Activated CD8-positive, alpha-beta memory T cell treated with anti-CD3 and anti-CD28 coated beads for 48 hours (primary cell): ENCODE results near the gene PGF.
A peak's percentile ranks its signal among the peaks of the same experiment; 100 is the strongest.

Experiments used
- DNase-seq, 3 experiments: peaks; one replicate each; pipeline ENCODE4 v3.0.0-alpha.2; 2020; ENCODE audit warnings: low read depth in 2 of 3, low spot score in 2 of 3

PGF gene

DNA sequence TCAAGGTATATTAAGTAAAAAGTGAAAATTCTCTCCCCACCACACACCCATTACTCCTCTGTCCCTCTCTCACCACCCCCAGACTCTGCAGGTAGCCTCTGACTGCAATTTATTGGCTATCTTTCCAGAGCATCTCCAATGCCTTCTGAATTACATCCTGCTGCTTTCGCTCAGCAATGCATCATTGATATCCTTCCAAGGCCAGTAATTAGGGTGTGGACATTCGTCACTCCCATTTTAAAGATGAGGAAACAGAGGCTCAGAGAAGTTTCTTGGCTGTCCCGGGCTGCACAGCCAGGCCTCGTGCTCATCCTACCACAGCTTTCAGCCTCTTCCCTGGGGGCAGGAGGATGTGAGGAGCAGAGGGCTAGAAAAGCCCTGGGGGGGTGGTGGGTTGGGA, 23.6 kb upstream of the PGF start:
- no peak for DNase-seq

DNA sequence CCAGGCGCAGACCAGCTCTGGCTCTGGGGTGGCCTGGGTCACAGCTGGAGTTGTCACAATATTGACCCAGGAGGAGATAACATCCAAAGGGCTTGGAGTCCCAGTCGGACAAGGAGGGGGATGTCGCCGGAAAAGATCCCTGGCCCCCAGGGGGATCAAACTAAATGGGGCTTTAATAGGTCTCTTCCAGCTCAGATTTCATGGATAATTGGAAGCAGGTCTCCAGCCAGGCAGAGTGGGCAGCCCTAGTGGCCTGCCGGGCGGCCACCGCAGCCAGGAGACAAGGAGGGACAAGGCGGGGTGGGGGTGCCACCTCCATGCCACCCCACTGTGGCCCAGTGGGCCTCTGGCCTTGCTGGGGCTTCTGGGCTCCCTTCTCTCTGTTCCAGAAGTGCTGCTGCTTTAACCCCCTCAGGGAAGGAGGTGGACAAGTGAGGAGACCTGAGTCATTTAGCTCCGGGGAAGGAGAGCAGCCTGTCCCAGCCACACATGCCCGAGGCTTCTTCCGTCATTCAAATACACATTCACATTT, 23.1 kb upstream of the PGF start:
- DNase-seq = no peak

DNA sequence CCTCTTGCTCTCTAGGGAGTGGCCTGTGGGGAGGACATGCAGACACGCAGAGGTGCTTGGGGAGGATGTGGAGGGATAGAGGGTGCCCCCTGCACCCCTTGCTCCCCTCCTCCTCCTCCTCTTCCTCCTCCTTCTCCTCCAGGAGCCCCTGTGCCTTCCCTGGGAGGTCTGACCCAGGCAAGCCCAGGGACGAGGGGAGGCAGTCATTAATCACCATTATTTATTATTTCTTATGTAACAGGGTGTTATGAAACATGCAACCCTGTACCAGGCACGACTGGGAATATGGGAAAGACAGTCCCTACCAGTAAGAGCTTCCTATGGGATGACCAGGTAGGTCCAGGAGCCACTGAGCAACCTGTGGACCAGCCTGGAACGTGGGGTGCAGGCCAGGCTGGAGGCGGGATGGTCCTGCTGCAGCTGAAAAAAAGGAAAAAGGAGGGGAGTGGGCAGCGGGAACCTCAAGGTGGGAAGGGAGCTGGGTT, 22.5 kb upstream of the PGF start:
- no peak for DNase-seq

DNA sequence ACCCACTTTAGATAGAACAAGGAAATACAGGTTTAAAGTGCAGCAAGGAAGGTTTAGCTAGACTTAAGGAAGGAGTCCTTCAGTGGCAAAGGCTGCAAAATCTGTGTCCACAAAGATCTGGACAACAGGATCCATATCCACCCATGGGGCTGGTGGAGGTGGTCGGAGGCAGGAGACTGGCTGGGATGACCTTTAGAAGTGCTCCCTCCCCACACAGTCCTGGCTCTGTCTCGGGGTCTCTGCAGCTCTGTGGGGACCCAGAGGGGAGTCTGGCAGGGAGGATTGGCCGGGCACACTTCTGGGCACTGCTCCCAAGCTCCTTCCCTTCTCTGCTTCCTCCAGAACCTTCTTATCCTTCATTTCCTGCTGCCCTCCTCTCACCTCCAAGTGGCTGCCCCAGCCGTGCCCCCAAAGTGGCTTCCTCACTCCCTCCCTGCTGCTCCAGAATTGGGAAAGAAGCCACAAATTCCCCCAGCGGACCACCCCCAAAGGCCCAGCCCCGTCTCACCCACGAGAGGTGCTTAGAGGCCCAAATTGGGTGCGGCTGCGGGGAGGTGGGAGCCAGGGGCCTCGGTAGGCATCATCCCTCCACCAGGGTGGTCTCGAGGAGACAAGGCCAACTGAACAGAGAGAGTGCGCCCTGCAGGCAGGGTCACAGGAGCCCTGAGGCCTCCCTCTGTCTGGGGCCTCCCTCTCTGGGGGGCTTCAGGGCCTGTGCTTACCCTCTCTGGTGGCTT, 21.9 kb upstream of the PGF start:
- no peak for DNase-seq

- DNase-seq = no peak
Measured at GRCh38 chr14:74976264-74977113, 21.1 kb upstream of the PGF start.

GRCh38 chr14:74975059-74975810, 19.8 kb upstream of the PGF start:
- DNase-seq = no peak

DNA sequence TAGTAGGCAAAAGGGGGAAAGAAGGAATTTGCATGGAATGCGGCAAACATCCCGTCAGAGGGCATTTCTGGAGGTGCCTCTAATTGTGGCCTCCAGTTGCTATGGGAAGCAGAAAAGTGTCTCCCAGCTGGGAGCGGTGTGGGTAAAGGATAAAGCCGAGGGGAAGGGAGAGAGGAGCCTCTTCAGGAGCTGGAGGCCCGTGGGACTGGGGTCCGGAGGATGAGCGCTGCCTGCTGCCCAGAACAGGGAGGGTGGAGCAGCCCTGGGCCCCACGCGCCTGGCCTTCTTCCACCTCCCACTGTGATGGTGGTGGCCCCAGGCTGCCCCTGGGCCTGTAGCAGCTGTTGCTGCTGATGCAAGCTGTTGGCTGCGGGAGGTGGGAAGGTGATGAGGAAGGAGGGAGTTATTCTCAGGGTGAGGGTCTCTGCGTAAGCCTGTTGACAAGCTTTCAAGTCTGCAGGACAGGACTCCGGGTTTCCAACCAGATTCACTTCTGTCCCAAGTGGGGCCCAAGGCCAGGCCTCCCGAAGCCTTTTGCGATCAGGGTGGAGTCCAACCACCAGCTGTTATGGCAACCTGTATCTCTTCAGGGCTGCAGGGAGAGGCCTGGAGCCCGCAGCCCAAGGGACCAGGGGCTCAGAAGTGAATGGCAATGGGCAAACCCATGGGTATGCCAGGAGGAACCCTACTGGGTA, 19.1 kb upstream of the PGF start:
- no peak for DNase-seq

GRCh38 chr14:74973905-74974363, 18.5 kb upstream of the PGF start:
- no peak for DNase-seq

DNA sequence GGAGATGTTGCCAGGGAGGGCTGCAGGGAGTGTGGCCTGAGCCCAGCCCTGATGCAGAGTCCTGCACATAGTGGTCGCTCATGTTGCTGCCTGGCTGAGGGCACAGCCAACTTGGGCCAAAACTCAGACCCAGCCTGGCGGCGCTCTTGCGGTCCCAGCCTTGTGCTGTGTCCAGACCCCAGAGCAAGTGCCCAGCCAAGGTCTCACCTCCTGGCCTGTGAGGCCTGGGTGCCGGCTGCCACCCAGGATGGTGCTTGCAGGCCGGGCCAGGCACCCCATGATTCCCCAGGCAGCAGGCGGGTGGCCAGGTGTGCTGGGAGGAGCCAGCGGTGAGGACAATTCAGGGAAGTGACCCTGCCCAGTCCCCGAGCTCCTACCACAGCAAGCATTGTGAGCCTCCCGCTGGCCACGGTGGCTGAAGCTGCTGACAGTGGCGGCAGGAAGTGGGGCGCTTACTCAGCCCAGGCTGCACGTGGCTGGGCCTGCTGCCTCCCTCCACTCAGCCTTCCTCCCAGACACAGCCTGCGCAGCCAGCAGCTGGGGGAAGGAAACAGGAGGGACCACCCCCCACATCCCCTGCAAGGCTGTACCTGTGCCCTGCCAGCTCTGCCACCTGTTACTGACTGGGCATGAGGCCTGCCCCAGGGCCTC, 17.7 kb upstream of the PGF start:
- DNase-seq = peak in 2 of 3 experiments; percentile 6 to 20

DNA sequence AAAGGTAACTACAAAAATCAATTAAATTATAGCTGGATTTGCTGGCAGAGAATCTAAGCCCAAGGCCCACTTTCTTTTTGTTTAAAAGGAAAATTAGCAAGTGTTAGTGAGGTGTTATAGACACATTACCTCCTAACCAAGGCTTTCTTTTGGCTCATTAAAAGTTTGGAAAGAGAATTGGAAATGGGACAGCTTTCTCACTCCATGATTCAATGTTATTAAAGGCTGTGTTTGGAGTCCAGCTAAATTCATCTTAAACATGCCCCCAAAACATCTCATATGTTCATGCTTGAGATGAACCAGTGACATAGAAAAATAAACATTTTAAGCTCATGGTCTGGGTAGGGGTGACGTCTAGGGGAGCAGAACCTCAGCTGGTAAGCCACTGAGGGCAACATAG, 13.4 kb upstream of the PGF start:
- no peak for DNase-seq

- no peak for DNase-seq
Measured at GRCh38 chr14:74965486-74966153, 10.2 kb upstream of the PGF start.

DNA sequence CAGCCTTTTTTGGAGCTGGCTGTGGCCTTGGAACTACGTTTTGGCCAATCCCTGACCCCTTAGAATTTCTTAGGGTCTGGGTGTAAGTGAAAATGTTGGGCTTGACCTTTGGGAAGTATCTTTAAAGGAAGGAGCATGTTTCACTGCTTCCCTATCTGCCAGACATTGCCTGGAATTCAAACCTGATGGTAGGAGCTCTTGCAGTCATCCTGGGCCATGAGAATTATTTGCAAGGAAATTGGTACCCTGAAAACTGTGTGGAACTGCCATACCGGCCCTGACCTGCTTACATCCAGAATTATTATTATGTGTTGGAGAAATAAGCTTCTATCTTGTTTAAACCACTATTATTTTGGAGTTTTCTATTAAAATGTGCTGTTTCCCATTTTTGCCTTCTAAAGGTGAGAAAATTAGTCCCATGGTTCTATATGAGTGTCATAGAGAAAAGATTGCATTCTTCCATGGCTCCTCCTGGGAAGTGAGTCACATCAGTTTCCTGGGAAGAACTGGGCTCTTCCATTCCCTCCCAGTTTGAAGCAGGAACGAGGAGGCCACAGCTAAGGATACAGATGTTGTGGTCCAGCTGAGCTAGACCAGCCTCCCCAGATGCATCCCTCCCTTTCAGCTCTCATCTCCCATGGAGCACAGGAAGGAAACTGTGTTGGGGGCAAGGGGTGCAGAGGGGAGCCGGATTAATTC, 9.5 kb upstream of the PGF start:
- DNase-seq = no peak

DNA sequence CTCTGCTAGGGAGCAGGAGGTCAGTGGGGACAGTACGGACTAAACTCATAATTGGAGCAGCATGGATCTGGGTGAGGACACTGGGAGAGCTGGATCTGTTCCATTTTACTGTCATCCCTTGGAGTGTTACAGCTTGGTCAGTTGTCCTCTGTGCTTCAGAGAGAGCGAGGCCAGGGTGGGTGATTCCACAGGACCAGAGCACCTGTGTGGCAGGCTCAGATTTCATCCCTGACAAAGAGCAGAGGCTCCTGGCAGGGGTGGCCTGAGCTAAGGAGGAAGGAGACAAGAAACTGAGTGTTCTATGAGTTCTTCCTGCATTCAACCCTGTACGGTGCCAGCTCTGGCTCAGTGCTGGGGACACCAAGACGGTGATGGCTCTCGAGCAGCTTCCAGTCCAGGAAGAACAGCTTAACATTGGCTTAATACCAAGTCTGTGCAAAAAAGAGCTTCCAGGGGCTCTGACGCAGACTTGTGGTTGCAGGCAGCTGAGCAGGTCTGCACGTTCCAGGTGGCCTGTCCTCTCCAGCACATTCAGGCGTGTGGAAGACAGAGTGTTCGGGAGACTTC, 8.4 kb upstream of the PGF start:
- no peak for DNase-seq

- DNase-seq = no peak
Measured at GRCh38 chr14:74963178-74963704, 7.8 kb upstream of the PGF start.

DNA sequence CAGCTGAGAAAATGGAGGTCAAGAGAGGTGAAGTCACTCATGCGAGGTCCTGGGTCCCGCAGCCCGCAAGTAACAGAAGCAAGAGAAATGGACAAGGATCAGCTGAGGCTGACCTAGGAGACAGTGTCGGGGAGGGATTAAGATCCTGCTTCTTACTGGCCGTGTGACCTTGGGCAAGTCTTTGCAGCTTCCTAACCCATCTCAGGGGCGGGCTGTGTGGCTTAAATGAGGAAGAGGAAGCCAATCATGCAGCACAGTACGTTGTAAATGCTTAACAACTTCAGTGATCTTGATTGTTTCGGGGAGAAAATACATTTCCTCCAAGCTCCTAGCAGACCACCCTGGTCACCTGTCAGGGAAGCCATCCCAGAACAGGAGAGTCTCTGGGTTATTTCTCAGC, 7.1 kb upstream of the PGF start:
- DNase-seq = no peak

- no peak for DNase-seq
Measured at GRCh38 chr14:74962046-74962445, 6.6 kb upstream of the PGF start.

- no peak for DNase-seq
Measured at GRCh38 chr14:74961238-74961911, 6.0 kb upstream of the PGF start.

GRCh38 chr14:74960736-74961135, 5.3 kb upstream of the PGF start:
- no peak for DNase-seq
